ENCODE measurements around the gene SPAG6. TPM values are rescaled to one million over a fixed set of nuclear protein-coding genes. Genes with fewer than 3 reads are reported as not detected.

SPAG6 gene
- total RNA-seq, 2 donors from 2014 or later: not detected

DNA sequence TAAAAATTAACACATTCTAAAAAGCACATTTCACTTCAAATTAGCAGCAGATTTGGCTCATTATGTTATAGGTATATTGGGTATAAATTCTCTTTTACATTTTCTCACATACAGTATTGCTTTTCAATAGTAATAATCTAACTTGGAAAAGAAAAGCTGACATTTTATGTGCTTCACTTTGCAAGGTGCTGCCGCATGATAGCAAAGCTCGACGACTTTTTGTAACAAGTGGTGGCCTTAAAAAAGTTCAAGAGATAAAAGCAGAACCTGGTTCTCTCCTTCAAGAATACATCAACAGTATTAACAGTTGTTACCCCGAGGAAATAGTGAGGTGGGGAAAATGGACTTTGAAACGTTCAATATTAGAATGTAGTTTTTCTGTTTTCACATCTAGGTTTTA lies 65.5 kb downstream of the SPAG6 start:
- DNase-seq: no peak
- intact Hi-C loops (cut with DNase I): no loop called here
- ATAC-seq: no peak

DNA sequence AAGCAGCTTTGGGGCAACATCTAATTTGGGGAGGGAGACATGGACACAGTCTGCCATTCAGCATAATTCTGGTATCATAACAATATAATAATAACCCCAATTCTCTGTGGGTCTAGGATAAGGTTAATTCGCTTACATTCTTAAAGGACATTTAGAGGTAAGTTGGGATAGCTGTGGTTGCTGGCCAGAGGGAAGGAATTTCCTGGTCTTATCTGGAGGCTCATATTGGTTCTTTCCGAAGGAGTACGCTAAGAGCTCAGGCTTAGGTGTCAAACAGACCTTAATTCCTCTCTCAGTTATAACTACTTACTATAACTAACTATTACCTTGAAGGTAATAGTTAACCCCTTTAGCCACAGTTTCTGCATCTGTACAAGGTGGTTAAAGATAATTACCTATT lies 68.8 kb downstream of the SPAG6 start:
- no peak for ATAC-seq
- DNase-seq: no peak
- intact Hi-C loops (cut with DNase I): no loop called here

- no peak for ATAC-seq
- intact Hi-C loops (cut with DNase I): no loop called here
- DNase-seq: no peak
These were observed 69.8 kb downstream of the SPAG6 start for GRCh38 chr10:22415072-22415471.

GRCh38 chr10:22417736-22418268 lies 72.5 kb downstream of the SPAG6 start:
- DNase-seq (no peak), ATAC-seq (no peak)
- intact Hi-C loops (cut with DNase I): no loop called here

- no peak for ATAC-seq
- intact Hi-C loops (cut with DNase I): loop anchor here in 1 of 2 donors (10.0 kb wide), 1 partner anchor 1146 kb away; no protein-coding TSS in a partner anchor
- no peak for DNase-seq
These were observed 75.7 kb downstream of the SPAG6 start for GRCh38 chr10:22420787-22421517.

GRCh38 chr10:22426653-22427052 lies 81.4 kb downstream of the SPAG6 start:
- intact Hi-C loops (cut with DNase I): loop anchor here in 1 of 2 donors (10.0 kb wide), 1 partner anchor 1152 kb away; no protein-coding TSS in a partner anchor

DNA sequence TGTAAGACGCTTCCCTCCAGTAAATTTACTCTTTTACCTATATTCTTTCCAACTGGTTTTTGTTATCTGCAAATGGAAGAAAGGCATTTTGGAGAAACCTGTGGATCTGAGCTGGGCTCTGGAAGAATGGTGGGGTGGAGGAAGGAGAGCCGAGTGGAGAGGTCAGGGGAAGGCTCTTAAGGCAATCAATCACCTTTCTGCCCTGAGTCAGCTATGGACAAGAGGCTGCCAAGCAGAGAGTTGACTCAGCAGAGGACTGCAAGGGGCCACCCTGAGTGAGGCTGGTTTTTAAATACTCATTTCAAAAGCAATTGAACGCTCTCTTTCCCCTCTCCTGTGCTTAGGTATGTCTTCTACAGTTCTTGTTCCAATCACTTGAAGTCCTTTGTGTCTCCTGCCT lies 81.8 kb downstream of the SPAG6 start:
- intact Hi-C loops (cut with DNase I): loop anchor here in 1 of 2 donors (10.0 kb wide), 1 partner anchor 1152 kb away; no protein-coding TSS in a partner anchor
- ATAC-seq: peak; percentile 23 to 91
- DNase-seq: no peak

More at GRCh38 chr10:22426653-22427052, 81.4 kb downstream of the SPAG6 start:
- DNase-seq: no peak
- ATAC-seq: no peak

GRCh38 chr10:22427890-22428571 lies 82.7 kb downstream of the SPAG6 start:
- ATAC-seq (peak; percentile 68 to 89), DNase-seq (no peak)
- intact Hi-C loops (cut with DNase I): loop anchor here in 1 of 2 donors (2.0 to 10.0 kb wide), 2 partner anchors 17 to 1153 kb away; no protein-coding TSS in a partner anchor

GRCh38 chr10:22429146-22429545 lies 83.8 kb downstream of the SPAG6 start:
- intact Hi-C loops (cut with DNase I): loop anchor here in 1 of 2 donors (2.0 to 10.0 kb wide), 2 partner anchors 16 to 1154 kb away; no protein-coding TSS in a partner anchor
- DNase-seq (no peak), ATAC-seq (no peak)

- DNase-seq (no peak), ATAC-seq (no peak)
- intact Hi-C loops (cut with DNase I): loop anchor here in 1 of 2 donors (2.0 to 10.0 kb wide), 5 partner anchors 15 to 1155 kb away; partner anchors contain the start of gene SPAG6
These were observed 84.7 kb downstream of the SPAG6 start for GRCh38 chr10:22429981-22430421.

DNA sequence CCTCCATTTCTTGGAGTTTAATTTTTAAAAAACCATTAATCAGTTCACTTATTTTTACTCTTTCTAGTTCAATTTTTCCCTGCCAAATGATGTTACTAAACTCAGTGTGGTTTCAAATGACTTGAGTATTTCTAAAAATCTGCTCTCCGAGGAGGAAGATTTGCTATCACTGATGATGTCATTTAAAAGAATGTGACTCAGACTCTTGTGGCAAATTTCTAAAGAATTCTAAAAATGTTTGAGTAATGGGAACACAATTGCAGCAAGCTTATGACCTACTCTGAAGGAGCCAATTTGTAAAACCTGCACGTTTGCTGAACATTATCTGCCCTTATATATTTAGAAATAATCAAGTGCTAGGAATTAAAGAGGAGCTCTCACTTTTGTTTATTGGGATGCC lies 88.6 kb downstream of the SPAG6 start:
- intact Hi-C loops (cut with DNase I): loop anchor here in 1 of 2 donors (10.0 kb wide), 3 partner anchors 89 to 179 kb away; partner anchors contain the start of gene SPAG6
- ATAC-seq: no peak

GRCh38 chr10:22434521-22434920 lies 89.2 kb downstream of the SPAG6 start:
- intact Hi-C loops (cut with DNase I): loop anchor here in 1 of 2 donors (10.0 kb wide), 3 partner anchors 90 to 180 kb away; partner anchors contain the start of gene SPAG6
- no peak for ATAC-seq
- DNase-seq: no peak

More for the DNA sequence above, 88.6 kb downstream of the SPAG6 start:
- no peak for DNase-seq

DNA sequence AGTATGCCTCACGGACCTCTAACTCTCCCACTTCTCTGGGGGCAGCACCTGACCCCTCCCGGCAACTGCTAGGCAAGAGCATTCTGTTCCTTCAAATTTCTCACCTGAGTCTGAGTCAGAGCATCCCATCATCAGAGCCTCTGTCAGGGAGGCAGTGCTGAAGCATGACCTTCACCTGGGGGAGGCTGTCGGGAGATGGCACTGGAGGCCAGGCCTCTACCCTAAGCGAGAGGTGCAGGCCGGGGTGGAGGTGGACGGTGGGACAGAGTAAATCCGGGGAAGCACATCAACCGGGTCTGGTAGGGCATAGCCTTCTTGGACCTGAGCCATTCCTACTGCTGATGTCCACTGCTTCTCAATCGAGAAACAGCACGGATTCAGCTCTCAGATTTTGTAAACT lies 90.4 kb downstream of the SPAG6 start:
- DNase-seq: no peak
- ATAC-seq: no peak
- intact Hi-C loops (cut with DNase I): loop anchor here in 1 of 2 donors (5.0 to 10.0 kb wide), 4 partner anchors 91 to 433 kb away; partner anchors contain the start of genes DNAJC1 and SPAG6

DNA sequence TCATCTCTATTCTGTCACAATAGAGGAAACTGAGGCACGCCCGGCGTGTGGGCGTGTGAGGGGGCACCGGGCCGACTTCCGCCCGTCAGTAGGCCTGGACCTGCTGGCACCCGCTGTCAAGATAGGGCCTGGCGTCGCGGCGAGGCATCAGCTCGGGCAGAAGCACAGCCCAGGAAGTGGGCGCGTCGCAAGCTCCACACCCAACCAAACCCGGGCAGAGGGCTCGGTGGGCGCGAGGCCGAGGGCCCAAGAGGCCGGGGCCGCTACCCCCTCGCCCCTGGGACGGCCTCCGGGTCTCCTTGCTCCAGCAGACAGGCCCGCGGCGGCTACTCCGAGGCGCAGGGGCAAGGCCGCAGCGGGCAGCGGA lies 91.2 kb downstream of the SPAG6 start:
- intact Hi-C loops (cut with DNase I): loop anchor here in 1 of 2 donors (5.0 to 10.0 kb wide), 4 partner anchors 92 to 434 kb away; partner anchors contain the start of genes DNAJC1 and SPAG6
- peak; percentile 54 to 64 for ATAC-seq

DNA sequence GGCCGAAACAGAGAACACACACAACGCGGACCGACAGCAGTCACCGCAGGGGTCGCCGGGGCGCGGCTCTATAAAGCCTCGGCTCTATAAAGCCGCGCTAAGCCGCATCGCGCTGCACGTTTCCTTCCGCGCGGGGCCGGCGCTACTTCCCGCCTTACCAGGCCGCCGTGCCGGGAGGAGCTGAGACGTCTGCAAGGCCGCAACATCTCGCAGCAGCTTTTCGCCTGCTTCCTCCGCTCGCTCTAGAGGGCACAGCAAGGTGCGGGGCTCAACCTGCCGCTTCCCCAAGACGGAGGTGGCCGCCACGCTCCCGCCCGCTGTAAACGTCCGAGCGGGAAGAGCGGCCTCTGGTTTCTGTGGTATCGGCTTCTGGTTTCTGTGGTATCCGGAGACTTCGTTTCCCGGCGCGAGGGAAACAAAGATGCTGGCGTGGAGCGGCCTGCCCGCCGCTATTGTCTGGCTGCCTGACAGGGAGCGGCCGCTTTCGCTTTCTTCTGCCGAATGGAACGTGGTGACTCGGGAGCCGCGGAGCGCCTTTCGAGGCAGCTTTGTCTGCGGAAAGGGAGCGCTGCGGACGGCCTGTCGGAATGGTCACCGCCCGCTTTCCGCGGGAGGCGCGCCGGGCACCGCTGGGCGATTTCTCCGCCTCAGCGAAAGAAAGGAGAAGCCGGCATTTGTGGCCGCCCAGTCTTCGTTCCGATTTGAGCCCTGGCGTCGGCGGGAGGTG lies 91.8 kb downstream of the SPAG6 start:
- intact Hi-C loops (cut with DNase I): loop anchor here in 1 of 2 donors (5.0 to 10.0 kb wide), 4 partner anchors 92 to 435 kb away; partner anchors contain the start of genes DNAJC1 and SPAG6
- DNase-seq (peak; percentile 94), ATAC-seq (peak; percentile 94 to 96)

More for the DNA sequence above, 91.2 kb downstream of the SPAG6 start:
- no peak for DNase-seq

GRCh38 chr10:22437620-22438588 lies 92.6 kb downstream of the SPAG6 start:
- intact Hi-C loops (cut with DNase I): loop anchor here in 1 of 2 donors (5.0 to 10.0 kb wide), 4 partner anchors 93 to 436 kb away; partner anchors contain the start of genes DNAJC1 and SPAG6
- ATAC-seq (peak; percentile 47 to 61), DNase-seq (no peak)

DNA sequence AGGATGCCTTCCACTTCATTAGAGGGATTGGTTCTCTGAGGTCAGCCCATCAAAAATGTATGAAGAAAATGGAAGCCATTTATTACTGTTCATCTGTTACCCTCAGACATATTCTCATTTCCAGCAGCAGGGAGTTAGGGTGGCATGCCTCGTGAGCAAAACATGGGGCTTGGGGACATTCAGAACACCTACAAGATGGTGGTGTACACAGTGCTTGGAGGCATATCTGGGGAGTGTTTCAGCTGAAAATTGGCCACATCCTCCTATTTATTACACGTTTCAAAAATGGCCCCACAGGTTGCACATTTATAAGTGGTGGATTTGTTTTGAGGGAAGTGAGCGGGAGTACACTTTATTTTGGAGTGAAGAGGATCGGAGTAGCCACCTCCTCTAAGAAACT lies 93.4 kb downstream of the SPAG6 start:
- no peak for DNase-seq
- ATAC-seq: no peak
- intact Hi-C loops (cut with DNase I): loop anchor here in 1 of 2 donors (5.0 to 10.0 kb wide), 4 partner anchors 94 to 436 kb away; partner anchors contain the start of genes DNAJC1 and SPAG6
